Astrocyte (in vitro differentiated cells and primary cell): ENCODE results near the gene LMCD1.

Experiments used
- CTCF ChIP-seq: IDR thresholded peaks from 2 replicates; pipeline ENCODE4 v1.5.1; 2011; ENCODE audit warnings: low read depth, mild to moderate bottlenecking, inconsistent platforms, low read length, moderate library complexity; ENCODE audit not compliant: insufficient read depth
- EZH2 ChIP-seq: IDR thresholded peaks from 2 replicates; pipeline ENCODE4 v1.6.1; 2012; ENCODE audit warnings: mild to moderate bottlenecking, low read length, inconsistent platforms; ENCODE audit not compliant: insufficient read depth

GRCh38 chr3:8623741-8624140, 122.1 kb downstream of the LMCD1 start:
- TF ChIP-seq CTCF (no peak), EZH2 (no peak)
